K562 (cell line): ENCODE data around the gene NUDCD3. TPM values are rescaled to one million over a fixed set of nuclear protein-coding genes. Genes with fewer than 3 reads are reported as not detected.

ENCODE experiments used
- ATAC-seq: fragments of 200-7000 bp; cut with Tn5 transposase; 3 replicates; pipeline ENCODE4 v1.9.1; 2020; ENCODE audit warnings: moderate library complexity
- BruUV-seq: library from RNA; stranded (reverse); fragments of 400-500 nt; replicated peaks from 2 replicates; lab custom pipeline; 2021; lab: Mats Ljungman, UMichigan
- CTCF ChIA-PET: fragments of 300-600 bp; formaldehyde crosslinking; extraction: SDS; loops from one replicate; lab custom pipeline; 2021; ENCODE audit warnings: low intra/inter-chr PET ratio; lab: Yijun Ruan, JAX
- POLR2A ChIA-PET: fragments of 300-600, 350-650 bp; sonication (Branson Sonifier 250); formaldehyde crosslinking; extraction: SDS; loops from one replicate; lab custom pipeline; 2021; ENCODE audit warnings: antibody characterized with exemption, inconsistent platforms; lab: Yijun Ruan, JAX
- DNase-seq, 4 experiments: peaks; one replicate each; pipeline versions ENCODE4 v3.0.0 to v3.0.0-alpha.2; 2011 to 2018; ENCODE audit warnings: low spot score in 3 of 4, mixed read lengths in 3 of 4; ENCODE audit errors: extremely low read depth in 1 of 4
- FAIRE-seq: peaks from 2 replicates; lab custom pipeline; 2011; peaks lifted over from hg19 to GRCh38; lab: Jason Lieb, UNC
- H2AFZ ChIP-seq: 2 replicates; pipeline ENCODE4 v1.6.0; 2011; ENCODE audit warnings: low read depth, low read length, control low read depth, inconsistent platforms
- H3K27ac ChIP-seq: fragments of 200-600 bp; 3 replicates; pipeline ENCODE4 v1.8.0; 2011; ENCODE audit warnings: low read depth, mild to moderate bottlenecking, control low read depth, inconsistent platforms, low read length, moderate library complexity, mixed read lengths; ENCODE audit errors: extremely low read depth
- H3K27me3 ChIP-seq, 2 experiments: fragments of 300-600 bp in 1 of 2; 2 replicates in 1 of 2; 3 replicates in 1 of 2; pipeline versions ENCODE4 v1.6.0 to v1.8.0; 2011; ENCODE audit warnings: inconsistent platforms in 2 of 2, low read length in 2 of 2, mild to moderate bottlenecking in 1 of 2, mixed read lengths in 1 of 2, moderate library complexity in 1 of 2; ENCODE audit not compliant: control insufficient read depth in 2 of 2, insufficient read depth in 2 of 2
- H3K36me3 ChIP-seq: fragments of 300-600 bp; 3 replicates; pipeline ENCODE4 v1.8.0; 2011; ENCODE audit warnings: mild to moderate bottlenecking, low read length, inconsistent platforms; ENCODE audit not compliant: control insufficient read depth, insufficient read depth
- H3K4me1 ChIP-seq, 2 experiments: fragments of 200-600 bp in 1 of 2; replicated peaks in 1 of 2; 2 replicates in 1 of 2; 3 replicates in 1 of 2; pipeline versions ENCODE4 v1.5.1 to v1.8.0; 2011; ENCODE audit warnings: inconsistent platforms in 2 of 2, low read length in 2 of 2, mild to moderate bottlenecking in 1 of 2, mixed read lengths in 1 of 2, moderate library complexity in 1 of 2; ENCODE audit not compliant: control insufficient read depth in 2 of 2, insufficient read depth in 2 of 2
- H3K4me2 ChIP-seq: 2 replicates; pipeline ENCODE4 v1.6.1; 2011; ENCODE audit warnings: low read length, control low read depth, inconsistent platforms, mixed read lengths; ENCODE audit not compliant: insufficient read depth
- H3K4me3 ChIP-seq: fragments of 200-600 bp; sonication (generic), shearing (Covaris generic); 2 replicates; pipeline ENCODE4 v1.5.1; 2016; ENCODE audit warnings: control low read depth, inconsistent platforms
- H3K79me2 ChIP-seq: fragments of 200-600 bp; 3 replicates; pipeline ENCODE4 v1.8.0; 2011; ENCODE audit warnings: low read length, inconsistent platforms; ENCODE audit not compliant: control insufficient read depth, insufficient read depth
- H3K9ac ChIP-seq, 2 experiments: 2 replicates each; pipeline versions ENCODE4 v1.6.0 to v1.6.1; 2011; ENCODE audit warnings: low read depth in 2 of 2, low read length in 2 of 2, control low read depth in 1 of 2, inconsistent platforms in 1 of 2, mild to moderate bottlenecking in 1 of 2, mixed read lengths in 1 of 2; ENCODE audit not compliant: insufficient read depth in 1 of 2
- H3K9me1 ChIP-seq: one replicate; pipeline ENCODE4 v1.6.0; 2011; ENCODE audit warnings: inconsistent platforms, mild to moderate bottlenecking, low read length, moderate library complexity; ENCODE audit not compliant: control insufficient read depth, insufficient read depth
- H3K9me3 ChIP-seq: replicated peaks from 2 replicates; pipeline ENCODE4 v1.5.1; 2011; ENCODE audit warnings: low read depth, low read length, inconsistent platforms; ENCODE audit not compliant: control insufficient read depth, insufficient read depth
- H4K20me1 ChIP-seq: replicated peaks from 2 replicates; pipeline ENCODE4 v1.6.1; 2011; ENCODE audit warnings: low read length, inconsistent platforms, mixed read lengths; ENCODE audit not compliant: control insufficient read depth, insufficient read depth
- FOXP1 ChIP-seq: sonication (generic); formaldehyde crosslinking; IDR thresholded peaks from 2 replicates; pipeline ENCODE4 v1.8.0; 2022; ENCODE audit warnings: mild to moderate bottlenecking, missing genetic modification reagents
- KAT2B ChIP-seq: IDR thresholded peaks from one replicate; pipeline ENCODE4 v1.6.1; 2012; ENCODE audit warnings: low read depth, mild to moderate bottlenecking, control low read depth, inconsistent platforms, low read length, moderate library complexity
- NR2F6 ChIP-seq: fragments of 450-650 bp; formaldehyde crosslinking; IDR thresholded peaks from 2 replicates; pipeline ENCODE4 v1.4.0; 2020; ENCODE audit warnings: mild to moderate bottlenecking
- NR4A1 ChIP-seq, 2 experiments: fragments of 250-450 bp in 1 of 2; fragments of 450-650 bp in 1 of 2; sonication (Bioruptor Pico) in 1 of 2; IDR thresholded peaks; 2 replicates each; pipeline versions ENCODE4 v1.4.0 to v1.6.1; 2016 to 2020; ENCODE audit warnings: mild to moderate bottlenecking in 2 of 2, missing compliant biosample characterization in 1 of 2, missing genetic modification characterization in 1 of 2, moderate library complexity in 1 of 2
- PHF20 ChIP-seq: fragments of 450-650 bp; IDR thresholded peaks from 2 replicates; pipeline ENCODE4 v1.6.1; 2018; ENCODE audit not compliant: partially characterized antibody
- RBM22 ChIP-seq: fragments of 200-400 bp; formaldehyde crosslinking; IDR thresholded peaks from 2 replicates; pipeline ENCODE4 v1.6.1; 2018; ENCODE audit warnings: low read length, low read depth; ENCODE audit not compliant: poor library complexity, severe bottlenecking
- SMAD1 ChIP-seq: fragments of 150-350 bp; IDR thresholded peaks from 2 replicates; pipeline ENCODE4 v1.6.1; 2014; ENCODE audit warnings: low read length, low read depth; ENCODE audit not compliant: partially characterized antibody
- SMC3 ChIP-seq: conservative IDR thresholded peaks from 2 replicates; pipeline ENCODE4 v1.6.1; 2011; ENCODE audit warnings: low read depth, low read length, improper control_type of control experiment; ENCODE audit not compliant: insufficient read depth
- TAF15 ChIP-seq: fragments of 200-400 bp; formaldehyde crosslinking; IDR thresholded peaks from 2 replicates; pipeline ENCODE4 v1.6.1; 2017; ENCODE audit warnings: mild to moderate bottlenecking, low read depth, low read length, moderate library complexity
- XRCC5 ChIP-seq: fragments of 200-400 bp; formaldehyde crosslinking; IDR thresholded peaks from 2 replicates; pipeline ENCODE4 v1.6.1; 2017; ENCODE audit warnings: low read depth, mild to moderate bottlenecking, low read length
- ZBTB7A ChIP-seq: IDR thresholded peaks from 2 replicates; pipeline ENCODE4 v1.6.1; 2011; ENCODE audit warnings: low read depth, mild to moderate bottlenecking, low read length, moderate library complexity, borderline replicate concordance; ENCODE audit not compliant: control insufficient read depth
- ZNF12 ChIP-seq: sonication (generic); formaldehyde crosslinking; IDR thresholded peaks from 2 replicates; pipeline ENCODE4 v1.4.0; 2020; ENCODE audit warnings: mild to moderate bottlenecking, missing genetic modification reagents
- ZNF561 ChIP-seq: fragments of 450-650 bp; formaldehyde crosslinking; conservative IDR thresholded peaks from 2 replicates; pipeline ENCODE4 v1.4.0; 2020; ENCODE audit warnings: mild to moderate bottlenecking, moderate library complexity
- WGBS: fragments of 100-300 bp; shearing (Covaris generic); methylation state at CpG from one replicate; pipeline ENCODE4 v1.1.6; 2016; ENCODE audit warnings: low coverage, mixed read lengths; ENCODE audit not compliant: insufficient coverage; ENCODE audit errors: missing lambda C conversion rate; 5-methylcytosine and 5-hydroxymethylcytosine counted together
- in situ Hi-C: fragments of 300-500 bp; cut with MboI; formaldehyde crosslinking; loops from 4 replicates; pipeline ENCODE4 v1.15.0; 2018; ENCODE audit warnings: inconsistent platforms, mixed read lengths
- intact Hi-C: fragments of 100-400 bp; cut with micrococcal nuclease; formaldehyde crosslinking; loops from 2 replicates; pipeline ENCODE4 v1.14.2; 2022
- polyA plus RNA-seq, 8 experiments: library from polyadenylated mRNA; depleted of rRNA in 4 of 8; stranded (reverse) in 5 of 8; unstranded in 3 of 8; fragments of >200 nt; fragmentation: Nextera tagmentation in 2 of 8; fragmentation: Illumina TruSeq in 1 of 8; extraction: Ambion mirVana in 2 of 8; extraction: Trizol in 1 of 8; gene quantifications; 2 replicates each; pipeline versions ENCODE4 v1.2.1 to v1.2.3, GENCODE V29; 2011 to 2014; ENCODE audit warnings: inconsistent platforms in 1 of 8, missing spikeins in 1 of 8
- total RNA-seq, 7 experiments: library from RNA; depleted of rRNA in 6 of 7; stranded (reverse); fragments of >200 nt in 6 of 7; fragmentation: Illumina TruSeq in 2 of 7; extraction: Trizol in 2 of 7; gene quantifications; 2 replicates each; pipeline versions ENCODE4 v1.2.1 to v1.2.3, GENCODE V29; 2011 to 2021; ENCODE audit warnings: low replicate concordance in 1 of 7
- TF ChIP-seq, protein P1 (sequence below), 2 experiments: fragments of 450-650 bp in 1 of 2; sonication (generic) in 1 of 2; formaldehyde crosslinking in 1 of 2; IDR thresholded peaks in 1 of 2; conservative IDR thresholded peaks in 1 of 2; 2 replicates each; pipeline versions ENCODE4 v1.6.1 to v1.8.1; 2016 to 2023; ENCODE audit warnings: mild to moderate bottlenecking in 2 of 2, moderate library complexity in 2 of 2, inconsistent platforms in 1 of 2, missing genetic modification reagents in 1 of 2

The NUDCD3 gene
- total and polyA plus RNA-seq, 9 of the 15 experiments (the other 6 are each of a cell fraction or from before 2014, with no cell fraction given): 24.8 to 64.2 (median 42.6) TPM

DNA sequence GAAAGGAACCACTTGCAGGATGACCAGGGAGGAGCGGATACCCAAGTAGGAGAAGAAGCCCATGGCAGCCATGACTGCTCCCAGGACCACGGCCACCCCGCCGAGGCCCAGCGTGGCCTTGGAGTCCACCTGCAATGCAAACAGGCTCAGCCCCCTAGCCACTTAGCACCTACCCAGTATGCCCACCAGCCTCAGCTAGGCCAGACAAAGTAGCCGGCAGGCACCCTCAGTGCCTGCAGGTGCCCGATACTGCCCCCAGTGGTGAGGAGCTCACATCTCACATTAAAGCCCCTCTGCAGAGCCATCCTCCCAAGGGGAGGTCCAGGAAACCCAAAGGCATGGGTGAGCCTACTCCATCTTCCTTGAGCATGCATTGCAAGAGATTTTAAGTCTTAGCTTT is 44.0 kb upstream of the NUDCD3 start:
- no peaks in the 10 kb centered on the region for H3K79me2 ChIP-seq
- no peak overlapping the region for H2AFZ ChIP-seq
- H3K9me1 ChIP-seq: no peaks in the 10 kb centered on the region
- DNase-seq (peak; percentile 80 to 89 (median 87)), FAIRE-seq (peak; percentile 82), ATAC-seq (peak; percentile 93)
- H3K36me3 ChIP-seq: no peaks in the 10 kb centered on the region
- intact Hi-C loops (no loop called here), in situ Hi-C loops (no loop called here)
- POLR2A ChIA-PET: interaction anchor here (0.6 to 0.9 kb wide), 3 partner anchors 12 to 36 kb away, joined by 3 to 5 read pairs (median 3); no protein-coding TSS in a partner anchor
- no peak overlapping the region for H3K9ac ChIP-seq
- H3K4me3 ChIP-seq: no peak overlapping the region
- H4K20me1 ChIP-seq: no peaks in the 10 kb centered on the region
- no peak overlapping the region for H3K27ac ChIP-seq
- H3K27me3 ChIP-seq: no peaks in the 10 kb centered on the region
- CTCF ChIA-PET: no interaction called here
- 14% methylated on average over 7 of the region's 7 CpGs for WGBS
- H3K9me3 ChIP-seq: no peaks in the 10 kb centered on the region
- BruUV-seq: no TSS peak
- H3K4me1 ChIP-seq: peaks cover 0 to 43% of the 10 kb centered on the region in 2 experiments; a peak in 2 of 5 replicates
- no peak overlapping the region for H3K4me2 ChIP-seq
- TF ChIP-seq ZBTB7A (peak; percentile 53; the same call in 1 of the 2 replicates), ZNF12 (CRISPR knock-in tag) (0 out of 2 replicates have a peak, but pooled peaks have one; percentile 24), TAF15 (no peak), KAT2B (no peak), ZNF561 (CRISPR knock-in tag) (no peak), NR4A1 (CRISPR knock-in tag; IDR thresholded peaks at IDR 0.05) (no peak), NR4A1 (tag; IDR thresholded peaks at IDR 0.05) (no peak), XRCC5 (0 out of 2 replicates have a peak, but pooled peaks have one; percentile 64), PHF20 (no peak), SMAD1 (no peak), FOXP1 (CRISPR knock-in tag) (no peak), SMC3 (peak; percentile 35), NR2F6 (no peak), RBM22 (no peak)
- TF ChIP-seq, protein P1, sequence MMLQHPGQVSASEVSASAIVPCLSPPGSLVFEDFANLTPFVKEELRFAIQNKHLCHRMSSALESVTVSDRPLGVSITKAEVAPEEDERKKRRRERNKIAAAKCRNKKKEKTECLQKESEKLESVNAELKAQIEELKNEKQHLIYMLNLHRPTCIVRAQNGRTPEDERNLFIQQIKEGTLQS (IDR thresholded peaks at IDR 0.05): no peak
- TF ChIP-seq, protein P1 (CRISPR knock-in tag; conservative IDR thresholded peaks at IDR 0.05): no peak
